Activated CD4-positive, alpha-beta T cell treated with anti-CD3 and anti-CD28 coated beads, Interleukin-2, amount 10 ng/mL, durations not matched to agents 24 days and 14 days (primary cell): ENCODE data around the gene RFC2. TPM values are rescaled to one million over a fixed set of nuclear protein-coding genes. Genes with fewer than 3 reads are reported as not detected.
"Not testable (repeated sequence)": the region's sequence is repeated elsewhere in the genome, so short reads cannot be mapped to it uniquely, and the experiment has no call there.

ENCODE experiments used
- DNase-seq: peaks from one replicate; pipeline ENCODE4 v3.0.0; 2022
- H3K27ac Mint-ChIP-seq: one replicate; pipeline ENCODE4 v1.8.0; 2022; ENCODE audit warnings: mild to moderate bottlenecking, mixed read lengths
- H3K27me3 Mint-ChIP-seq: one replicate; pipeline ENCODE4 v1.8.0; 2022; ENCODE audit warnings: mixed read lengths
- H3K36me3 Mint-ChIP-seq: one replicate; pipeline ENCODE4 v1.8.0; 2022; ENCODE audit warnings: low read depth, mild to moderate bottlenecking, mixed read lengths
- H3K4me1 Mint-ChIP-seq: one replicate; pipeline ENCODE4 v1.8.0; 2021; ENCODE audit warnings: mixed read lengths
- H3K4me3 Mint-ChIP-seq: one replicate; pipeline ENCODE4 v1.8.0; 2022; ENCODE audit warnings: mild to moderate bottlenecking, moderate library complexity, mixed read lengths
- H3K9me3 Mint-ChIP-seq: one replicate; pipeline ENCODE4 v1.8.0; 2021; ENCODE audit warnings: mixed read lengths
- intact Hi-C: fragments of 100-400 bp; cut with micrococcal nuclease; formaldehyde crosslinking; loops from one replicate; pipeline ENCODE4 v1.15.1; 2023
- total RNA-seq: library from RNA; stranded (reverse); gene quantifications from 2 replicates; pipeline ENCODE4 v1.2.3, GENCODE V29; 2022

RFC2 gene
- total RNA-seq, 1 donor from 2014 or later = 88.0 TPM

GRCh38 chr7:74249058-74249457 lies 5.1 kb downstream of the RFC2 start:
- Mint-ChIP-seq H3K4me1 (peaks cover 13% of the 10 kb centered on the region), H3K36me3 (peaks cover 55% of the 10 kb centered on the region)
- H3K27me3 Mint-ChIP-seq, intact Hi-C loops, DNase-seq, H3K4me3 Mint-ChIP-seq, H3K27ac Mint-ChIP-seq, H3K9me3 Mint-ChIP-seq: not testable (repeated sequence)

- Mint-ChIP-seq H3K4me3 (no peak overlapping the region), H3K9me3 (no peaks in the 10 kb centered on the region), H3K27me3 (no peaks in the 10 kb centered on the region), H3K36me3 (peaks cover 56% of the 10 kb centered on the region), H3K27ac (no peak overlapping the region), H3K4me1 (peaks cover 13% of the 10 kb centered on the region)
- intact Hi-C loops = no loop called here
- no peak for DNase-seq
These were observed 6.0 kb downstream of the RFC2 start for GRCh38 chr7:74248156-74248555.

- intact Hi-C loops = no loop called here
- peaks cover 60% of the 10 kb centered on the region for H3K36me3 Mint-ChIP-seq
- no peaks in the 10 kb centered on the region for H3K27me3 Mint-ChIP-seq
- H3K4me3 Mint-ChIP-seq = no peak overlapping the region
- H3K4me1 Mint-ChIP-seq = peaks cover 10% of the 10 kb centered on the region
- H3K27ac Mint-ChIP-seq = no peak overlapping the region
- DNase-seq = no peak
- no peaks in the 10 kb centered on the region for H3K9me3 Mint-ChIP-seq
These were observed 7.7 kb downstream of the RFC2 start for GRCh38 chr7:74246497-74246896.

GRCh38 chr7:74242122-74242443 lies 12.1 kb downstream of the RFC2 start:
- Mint-ChIP-seq H3K9me3 (no peaks in the 10 kb centered on the region), H3K27ac (no peak overlapping the region), H3K4me3 (no peak overlapping the region), H3K4me1 (peaks cover 8% of the 10 kb centered on the region), H3K27me3 (no peaks in the 10 kb centered on the region), H3K36me3 (peaks cover 53% of the 10 kb centered on the region)
- DNase-seq = no peak
- intact Hi-C loops = no loop called here

- Mint-ChIP-seq H3K36me3 (peaks cover 54% of the 10 kb centered on the region), H3K27me3 (no peaks in the 10 kb centered on the region), H3K9me3 (no peaks in the 10 kb centered on the region), H3K4me3 (no peak overlapping the region), H3K27ac (no peak overlapping the region), H3K4me1 (peaks cover 18% of the 10 kb centered on the region)
- intact Hi-C loops = no loop called here
- no peak for DNase-seq
These were observed 13.7 kb downstream of the RFC2 start for GRCh38 chr7:74240482-74240881.

GRCh38 chr7:74236284-74236683 lies 17.9 kb downstream of the RFC2 start:
- H3K27me3 Mint-ChIP-seq = no peaks in the 10 kb centered on the region
- intact Hi-C loops = no loop called here
- H3K9me3 Mint-ChIP-seq = no peaks in the 10 kb centered on the region
- H3K36me3 Mint-ChIP-seq = peaks cover 55% of the 10 kb centered on the region
- no peak overlapping the region for H3K27ac Mint-ChIP-seq
- peaks cover 16% of the 10 kb centered on the region for H3K4me1 Mint-ChIP-seq
- no peak overlapping the region for H3K4me3 Mint-ChIP-seq
- peak; percentile 79 for DNase-seq

GRCh38 chr7:74235518-74236268 lies 18.5 kb downstream of the RFC2 start:
- Mint-ChIP-seq H3K36me3 (peaks cover 57% of the 10 kb centered on the region), H3K4me1 (peaks cover 18% of the 10 kb centered on the region), H3K9me3 (no peaks in the 10 kb centered on the region), H3K27ac (peak overlapping the region; percentile 0), H3K27me3 (no peaks in the 10 kb centered on the region), H3K4me3 (no peak overlapping the region)
- no peak for DNase-seq
- intact Hi-C loops = no loop called here

- intact Hi-C loops = no loop called here
- Mint-ChIP-seq H3K27ac (no peak overlapping the region), H3K9me3 (no peaks in the 10 kb centered on the region), H3K36me3 (peaks cover 58% of the 10 kb centered on the region), H3K4me3 (no peak overlapping the region), H3K27me3 (no peaks in the 10 kb centered on the region), H3K4me1 (peaks cover 18% of the 10 kb centered on the region)
- no peak for DNase-seq
These were observed 20.4 kb downstream of the RFC2 start for GRCh38 chr7:74233655-74234285.

- intact Hi-C loops = no loop called here
- no peak overlapping the region for H3K4me3 Mint-ChIP-seq
- no peak for DNase-seq
- H3K36me3 Mint-ChIP-seq = peaks cover 52% of the 10 kb centered on the region
- no peaks in the 10 kb centered on the region for H3K9me3 Mint-ChIP-seq
- H3K4me1 Mint-ChIP-seq = peaks cover 15% of the 10 kb centered on the region
- H3K27ac Mint-ChIP-seq = peak overlapping the region; percentile 59
- no peaks in the 10 kb centered on the region for H3K27me3 Mint-ChIP-seq
These were observed 23.0 kb downstream of the RFC2 start for GRCh38 chr7:74231232-74231590.

- DNase-seq = no peak
- Mint-ChIP-seq H3K36me3 (peaks cover 52% of the 10 kb centered on the region), H3K9me3 (no peaks in the 10 kb centered on the region), H3K4me3 (no peak overlapping the region), H3K27ac (peak overlapping the region; percentile 59), H3K27me3 (no peaks in the 10 kb centered on the region), H3K4me1 (peaks cover 14% of the 10 kb centered on the region)
- intact Hi-C loops = no loop called here
These were observed 23.6 kb downstream of the RFC2 start for GRCh38 chr7:74230446-74231231.

GRCh38 chr7:74228951-74229900 lies 25.0 kb downstream of the RFC2 start:
- Mint-ChIP-seq H3K4me3 (no peak overlapping the region), H3K36me3 (peaks cover 45% of the 10 kb centered on the region), H3K27me3 (no peaks in the 10 kb centered on the region), H3K4me1 (peaks cover 12% of the 10 kb centered on the region), H3K9me3 (no peaks in the 10 kb centered on the region), H3K27ac (no peak overlapping the region)
- intact Hi-C loops = no loop called here
- no peak for DNase-seq

- no peak for DNase-seq
- Mint-ChIP-seq H3K9me3 (no peaks in the 10 kb centered on the region), H3K4me3 (no peak overlapping the region), H3K36me3 (peaks cover 34% of the 10 kb centered on the region), H3K4me1 (peaks cover 12% of the 10 kb centered on the region), H3K27ac (peak overlapping the region; percentile 49), H3K27me3 (no peaks in the 10 kb centered on the region)
- intact Hi-C loops = no loop called here
These were observed 27.6 kb downstream of the RFC2 start for GRCh38 chr7:74226633-74227032.

- DNase-seq = no peak
- Mint-ChIP-seq H3K27ac (no peak overlapping the region), H3K36me3 (peaks cover 24% of the 10 kb centered on the region), H3K9me3 (no peaks in the 10 kb centered on the region), H3K27me3 (no peaks in the 10 kb centered on the region), H3K4me1 (peaks cover 7% of the 10 kb centered on the region), H3K4me3 (no peak overlapping the region)
- intact Hi-C loops = no loop called here
These were observed 28.8 kb downstream of the RFC2 start for GRCh38 chr7:74225400-74225799.
